HG02970 (cell line): ENCODE measurements around the gene KIAA0930.
"Not testable (repeated sequence)": the region's sequence is repeated elsewhere in the genome, so short reads cannot be mapped to it uniquely, and the experiment has no call there.

Experiments used
- ATAC-seq: cut with Tn5 transposase; IDR thresholded peaks from one replicate; pipeline ENCODE4 v1.9.1; 2021; ENCODE audit warnings: mild to moderate bottlenecking, moderate library complexity, moderate number of reproducible peaks; ENCODE audit not compliant: unreplicated experiment, low FRiP score

The KIAA0930 gene

GRCh38 chr22:45204819-45205218, 35.9 kb downstream of the KIAA0930 start:
- ATAC-seq: no peak

- no peak for ATAC-seq
Observed at GRCh38 chr22:45204241-45204640, 36.5 kb downstream of the KIAA0930 start.

GRCh38 chr22:45203150-45203951, 37.3 kb downstream of the KIAA0930 start:
- no peak for ATAC-seq

- ATAC-seq: no peak
Observed at GRCh38 chr22:45202333-45203149, 38.2 kb downstream of the KIAA0930 start.

- ATAC-seq: no peak
Observed at GRCh38 chr22:45201678-45202332, 38.9 kb downstream of the KIAA0930 start.

- ATAC-seq: no peak
Observed at GRCh38 chr22:45200860-45201511, 39.7 kb downstream of the KIAA0930 start.

GRCh38 chr22:45200230-45200629, 40.5 kb downstream of the KIAA0930 start:
- ATAC-seq: no peak

GRCh38 chr22:45199723-45200122, 41.0 kb downstream of the KIAA0930 start:
- ATAC-seq: no peak

GRCh38 chr22:45198463-45198795, 42.3 kb downstream of the KIAA0930 start:
- no peak for ATAC-seq

GRCh38 chr22:45197606-45198462, 42.9 kb downstream of the KIAA0930 start:
- no peak for ATAC-seq

GRCh38 chr22:45196926-45197605, 43.6 kb downstream of the KIAA0930 start:
- ATAC-seq: no peak

GRCh38 chr22:45196308-45196707, 44.4 kb downstream of the KIAA0930 start:
- no peak for ATAC-seq

GRCh38 chr22:45195616-45196015, 45.1 kb downstream of the KIAA0930 start:
- no peak for ATAC-seq

GRCh38 chr22:45194686-45195085, 46.0 kb downstream of the KIAA0930 start:
- no peak for ATAC-seq

GRCh38 chr22:45192701-45193187, 48.0 kb downstream of the KIAA0930 start:
- ATAC-seq: no peak

GRCh38 chr22:45191746-45192145, 48.9 kb downstream of the KIAA0930 start:
- ATAC-seq: not testable (repeated sequence)

GRCh38 chr22:45190202-45190872, 50.4 kb downstream of the KIAA0930 start:
- ATAC-seq: no peak

- no peak for ATAC-seq
Observed at GRCh38 chr22:45188779-45189178, 51.9 kb downstream of the KIAA0930 start.

GRCh38 chr22:45187891-45188290, 52.8 kb downstream of the KIAA0930 start:
- ATAC-seq: no peak
